Sciatic nerve (tissue), 2 donors: ENCODE results near the gene GPR162. TPM values are rescaled to one million over a fixed set of nuclear protein-coding genes. Genes with fewer than 3 reads are reported as not detected.

ENCODE experiments used
- ATAC-seq: fragments of 200-7000 bp; cut with Tn5 transposase; one replicate; pipeline ENCODE4 v1.9.1; 2020; ENCODE audit warnings: mild to moderate bottlenecking, moderate library complexity
- DNase-seq: peaks from one replicate; pipeline ENCODE4 v3.0.0-alpha.2; 2020; ENCODE audit warnings: low spot score
- intact Hi-C: fragments of 100-400 bp; cut with DNase I; formaldehyde crosslinking; loops from one replicate; pipeline ENCODE4 v1.14.2; 2022
- total RNA-seq: library from RNA; stranded (reverse); fragmentation: NEBNext Ultra II Directional; extraction: Animal tissue kit (Norgen Biotek cat#: 25700); gene quantifications from one replicate; pipeline ENCODE4 v1.2.1, GENCODE V29; 2021
- donor health status: DM: no; HTN: no; CAD: no.
- donor health status: DM: no; HTN: no; CAD: no.

GPR162 gene
- total RNA-seq, 1 donor from 2014 or later: 4.5 TPM

DNA sequence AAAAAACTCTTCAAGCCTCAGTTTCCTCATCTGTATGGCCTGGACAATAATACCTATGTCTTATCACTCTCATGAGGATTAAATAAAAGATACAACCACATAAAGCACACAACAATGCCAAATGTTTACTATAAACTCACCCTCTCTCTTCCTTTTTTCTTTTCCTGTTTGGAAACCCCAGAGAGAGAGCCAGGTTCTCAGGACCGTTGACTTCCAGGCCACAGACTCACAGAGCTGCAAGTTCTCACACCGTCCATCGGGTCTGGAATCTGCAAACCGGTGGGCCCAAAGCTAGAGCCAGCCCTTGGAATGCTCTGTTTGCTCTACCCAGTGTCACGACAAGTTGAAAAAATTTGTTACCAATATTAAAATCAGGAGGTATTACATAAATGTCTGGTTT is 36.9 kb upstream of the GPR162 start:
- intact Hi-C loops: no loop called here
- DNase-seq: no peak
- no peak for ATAC-seq

DNA sequence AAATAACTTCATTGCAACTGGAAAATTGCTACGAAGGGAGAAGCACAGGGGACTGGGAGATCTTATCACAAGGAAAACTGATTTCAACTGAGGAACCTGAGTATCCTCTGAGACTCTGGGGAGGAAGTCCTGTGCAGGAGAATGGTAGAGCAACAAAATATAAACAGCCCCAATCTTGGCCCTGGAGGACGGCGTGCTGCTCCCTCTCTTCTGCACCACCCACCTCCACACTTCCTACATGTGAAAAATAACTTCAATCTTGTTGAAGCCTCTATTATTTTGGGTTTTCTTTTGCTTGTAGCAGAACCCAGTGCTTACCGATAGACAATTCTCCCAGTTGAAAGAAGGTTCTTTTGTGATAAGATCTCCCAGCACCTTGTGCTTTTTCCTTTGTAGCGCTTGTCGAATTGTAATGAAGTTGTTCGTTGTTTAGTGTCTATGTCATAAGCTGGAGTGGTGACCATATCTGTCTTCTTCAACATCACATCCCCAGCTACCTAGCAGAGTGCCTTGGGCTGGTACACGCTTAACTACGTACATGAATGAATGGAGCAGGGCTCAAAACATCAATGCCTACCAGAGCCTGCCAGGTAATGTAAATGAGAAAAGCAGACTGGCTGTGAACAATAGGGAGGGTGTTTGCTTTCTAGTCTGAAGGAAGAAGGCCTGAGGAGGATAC is 35.1 kb upstream of the GPR162 start:
- DNase-seq (no peak), ATAC-seq (no peak)
- intact Hi-C loops: no loop called here

DNA sequence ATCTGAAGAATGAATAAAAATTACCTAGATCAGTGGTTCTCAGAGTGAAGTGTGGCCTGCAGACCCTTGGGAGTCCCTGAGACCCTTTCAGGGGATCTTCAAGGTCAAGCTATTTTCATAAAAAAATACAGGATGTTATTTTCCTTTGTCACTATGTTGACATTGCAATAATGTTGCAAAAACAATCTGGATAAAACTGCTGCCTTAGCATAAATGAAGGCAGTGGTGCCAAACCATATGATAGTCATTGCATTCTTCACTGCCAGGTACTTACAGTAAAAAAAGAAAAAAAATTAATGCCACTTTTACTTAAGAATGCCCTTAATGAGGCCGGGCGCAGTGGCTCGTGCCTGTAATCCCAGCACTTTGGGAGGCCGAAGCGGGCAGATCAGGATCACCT is 34.3 kb upstream of the GPR162 start:
- ATAC-seq (no peak), DNase-seq (no peak)

DNA sequence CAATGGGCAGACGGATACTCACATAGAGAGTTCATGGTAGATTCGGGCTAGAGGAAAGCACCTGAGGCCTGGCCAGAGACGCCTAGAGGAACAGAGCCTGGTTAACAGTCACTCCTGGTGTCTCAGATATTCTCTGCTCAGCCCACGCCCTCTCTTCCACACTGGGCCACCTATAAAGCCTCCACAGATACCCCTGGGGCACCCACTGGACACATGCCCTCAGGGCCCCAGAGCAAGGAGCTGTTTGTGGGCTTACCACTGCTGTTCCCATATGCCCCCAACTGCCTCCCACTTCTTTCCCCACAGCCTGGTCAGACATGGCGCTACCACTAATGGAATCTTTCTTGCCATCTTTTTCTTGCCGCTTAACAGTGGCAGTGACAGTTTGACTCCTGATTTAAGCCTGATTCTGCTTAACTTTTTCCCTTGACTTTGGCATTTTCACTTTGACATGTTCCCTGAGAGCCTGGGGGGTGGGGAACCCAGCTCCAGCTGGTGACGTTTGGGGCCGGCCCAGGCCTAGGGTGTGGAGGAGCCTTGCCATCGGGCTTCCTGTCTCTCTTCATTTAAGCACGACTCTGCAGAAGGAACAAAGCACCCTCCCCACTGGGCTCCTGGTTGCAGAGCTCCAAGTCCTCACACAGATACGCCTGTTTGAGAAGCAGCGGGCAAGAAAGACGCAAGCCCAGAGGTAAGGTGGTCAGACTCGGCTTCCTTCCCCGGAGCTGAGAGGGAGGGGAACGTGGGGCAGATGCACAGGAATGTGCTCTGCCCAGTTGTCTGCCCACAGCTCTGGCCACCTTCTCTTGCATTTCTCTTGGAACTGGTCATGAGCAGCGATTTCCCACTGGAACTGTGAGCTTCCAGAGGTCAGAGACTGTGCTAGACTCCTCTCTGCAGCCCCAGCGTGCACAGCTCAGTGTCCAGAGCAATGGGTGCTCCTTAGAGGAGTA is 32.4 kb upstream of the GPR162 start, which contains the start of gene CD4:
CD4 (plus strand) TSS at position 557 of the 953 bp plus-strand sequence. CDS start 10,611 bp downstream, outside the sequence.
- ATAC-seq: peak; percentile 77
- no peak for DNase-seq
- intact Hi-C loops: no loop called here

More for the DNA sequence above, 34.3 kb upstream of the GPR162 start:
- intact Hi-C loops: no loop called here

DNA sequence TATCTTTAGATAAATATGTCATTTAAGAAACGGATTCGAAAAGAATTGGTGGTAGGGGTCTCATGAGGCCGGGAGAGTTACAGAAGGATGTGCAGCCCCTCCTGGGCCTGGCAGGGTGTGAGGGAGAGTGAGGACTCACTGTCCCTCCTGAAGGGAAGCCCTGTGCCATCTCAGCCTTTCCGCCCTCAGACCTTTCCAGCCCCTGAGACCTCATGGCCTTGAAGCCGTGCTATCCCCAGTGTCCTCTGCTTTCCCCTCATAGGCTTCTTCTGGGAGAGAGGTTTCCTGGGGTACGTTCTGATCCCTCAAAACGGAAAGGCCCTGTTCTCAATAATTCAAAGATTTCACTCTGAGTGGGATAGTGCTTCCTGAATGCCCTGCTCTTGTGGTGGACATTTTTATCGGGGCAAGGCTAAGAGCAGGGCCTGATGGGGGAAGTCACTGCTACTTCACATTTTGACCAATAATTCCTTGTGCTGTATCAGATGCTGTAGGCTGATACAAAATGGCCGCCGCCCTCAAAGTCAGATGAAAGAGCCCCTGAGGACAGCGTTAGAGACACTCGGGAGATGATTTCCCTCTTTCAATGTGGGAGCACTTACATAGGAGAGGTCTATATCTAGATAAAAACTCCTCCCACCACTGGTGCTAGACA is 31.0 kb upstream of the GPR162 start:
- ATAC-seq (no peak), DNase-seq (no peak)
- intact Hi-C loops: no loop called here

DNA sequence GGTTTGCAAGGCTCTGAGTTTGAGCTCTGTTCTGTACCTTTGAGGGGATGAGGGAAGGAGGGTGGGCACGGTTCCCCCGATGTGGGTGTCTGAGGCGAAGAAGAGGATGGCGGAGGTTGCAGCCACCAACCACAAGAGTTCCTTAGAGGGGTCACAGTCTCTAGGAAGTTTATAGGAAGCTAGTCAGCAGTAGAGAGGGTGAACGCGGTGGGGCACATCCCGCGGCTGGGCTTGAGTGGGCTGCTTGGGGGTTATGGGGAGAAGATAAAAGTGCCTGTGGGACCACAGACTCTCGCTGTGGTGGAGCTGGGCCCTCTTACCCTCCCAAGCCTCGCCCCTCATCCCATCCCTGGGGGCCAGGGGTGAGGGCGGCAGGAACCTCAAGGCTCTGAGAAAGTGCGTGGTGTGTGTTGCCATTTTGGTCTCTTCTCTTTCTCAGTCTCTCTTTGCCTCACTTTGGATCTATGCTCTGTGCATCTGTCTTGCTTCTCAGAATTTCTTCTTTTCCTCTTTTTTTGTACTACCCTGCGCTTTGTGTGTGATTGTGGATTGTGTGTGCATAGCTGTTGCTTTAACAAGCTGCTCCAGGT is 29.6 kb upstream of the GPR162 start:
- intact Hi-C loops: no loop called here
- ATAC-seq (no peak), DNase-seq (no peak)

DNA sequence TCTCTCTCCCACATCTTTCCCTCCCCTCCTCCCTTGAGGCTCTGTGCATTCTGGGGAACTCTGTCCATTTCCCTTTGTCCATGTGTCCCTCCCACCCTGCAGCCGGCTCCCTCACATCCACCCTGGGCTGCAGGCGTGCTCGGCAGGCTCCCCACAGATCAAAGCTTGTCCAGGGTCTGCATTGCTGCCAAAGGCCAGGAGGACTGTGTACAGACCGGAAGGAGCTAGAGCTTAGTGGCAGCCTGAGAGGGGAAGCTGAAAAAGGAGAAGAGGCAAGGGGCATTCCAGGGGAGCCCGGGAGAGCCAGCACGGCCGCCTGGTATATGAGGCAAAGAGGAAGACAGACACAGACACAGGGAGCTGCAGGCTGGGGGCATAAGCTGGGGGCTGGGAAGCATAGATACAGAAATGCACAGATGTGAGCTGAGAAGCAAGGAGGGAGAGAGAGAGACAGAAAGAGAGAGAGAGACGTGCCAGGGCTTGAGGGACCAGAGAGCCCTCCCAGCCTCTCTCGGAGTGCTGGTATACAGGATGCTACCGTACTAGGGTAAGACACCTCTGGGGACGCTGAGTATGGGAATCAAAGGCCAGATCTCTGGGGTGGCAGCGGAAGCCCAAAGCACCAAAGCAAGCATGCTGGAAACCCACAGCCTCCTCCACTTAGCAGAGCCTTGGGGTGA is 29.0 kb upstream of the GPR162 start:
- intact Hi-C loops: no loop called here
- ATAC-seq (peak; percentile 78), DNase-seq (no peak)

DNA sequence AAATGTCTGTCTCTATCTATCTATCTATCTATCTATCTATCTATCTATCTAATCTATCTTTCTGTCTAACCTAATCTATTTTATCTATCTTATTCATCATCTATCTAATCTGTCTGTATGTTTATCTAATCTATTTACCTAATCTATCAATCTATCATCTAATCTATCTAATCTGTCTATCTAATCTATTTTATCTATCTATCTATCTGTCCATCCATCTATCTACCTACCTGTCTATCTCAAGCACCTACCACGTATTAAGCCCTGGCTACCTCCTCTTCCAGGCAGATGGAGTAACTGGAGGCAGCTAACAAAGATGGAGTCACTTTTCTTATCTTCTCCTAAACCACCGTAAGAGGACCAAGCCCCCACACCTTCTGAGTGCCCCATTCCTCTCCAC is 26.5 kb upstream of the GPR162 start:
- ATAC-seq (no peak), DNase-seq (no peak)
- intact Hi-C loops: no loop called here

DNA sequence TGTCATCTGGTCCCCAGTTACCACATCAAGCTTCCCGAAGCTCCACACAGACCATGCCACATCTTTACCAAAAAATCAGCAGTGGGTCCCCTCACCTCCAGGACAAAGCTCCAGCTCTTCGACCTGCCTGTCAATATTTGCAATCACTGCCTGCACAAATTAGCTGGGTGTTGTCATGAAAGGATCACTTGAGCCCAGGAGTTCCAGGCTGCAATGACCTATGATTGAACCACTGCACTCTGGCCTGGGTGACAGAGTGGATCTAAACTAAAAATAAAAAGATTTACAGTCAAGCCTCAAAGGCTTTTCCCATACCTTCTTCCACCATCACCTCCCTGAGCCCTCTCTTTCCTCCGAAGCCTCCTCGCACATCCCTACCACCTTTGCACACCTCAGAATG is 25.0 kb upstream of the GPR162 start:
- no peak for DNase-seq
- ATAC-seq: no peak
- intact Hi-C loops: no loop called here

DNA sequence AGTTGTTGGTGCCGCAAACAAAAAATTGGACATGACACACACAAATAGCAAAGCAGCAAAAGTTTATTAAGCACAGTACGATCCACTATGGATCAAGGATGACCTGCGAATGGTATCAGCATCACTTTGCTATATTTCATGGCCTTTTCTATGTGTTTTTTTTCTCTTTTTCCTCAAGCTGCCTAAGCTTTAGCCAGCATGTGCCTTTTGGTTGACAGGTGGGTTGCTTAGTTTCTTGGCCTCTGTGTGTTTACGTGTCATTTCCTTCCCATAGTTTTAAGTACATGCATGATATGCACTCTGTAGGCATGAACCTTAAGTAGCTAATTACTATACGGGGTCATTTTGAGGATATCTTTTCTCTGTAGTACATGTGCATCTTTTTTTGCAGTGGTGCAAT is 22.5 kb upstream of the GPR162 start:
- ATAC-seq (no peak), DNase-seq (no peak)
- intact Hi-C loops: no loop called here

DNA sequence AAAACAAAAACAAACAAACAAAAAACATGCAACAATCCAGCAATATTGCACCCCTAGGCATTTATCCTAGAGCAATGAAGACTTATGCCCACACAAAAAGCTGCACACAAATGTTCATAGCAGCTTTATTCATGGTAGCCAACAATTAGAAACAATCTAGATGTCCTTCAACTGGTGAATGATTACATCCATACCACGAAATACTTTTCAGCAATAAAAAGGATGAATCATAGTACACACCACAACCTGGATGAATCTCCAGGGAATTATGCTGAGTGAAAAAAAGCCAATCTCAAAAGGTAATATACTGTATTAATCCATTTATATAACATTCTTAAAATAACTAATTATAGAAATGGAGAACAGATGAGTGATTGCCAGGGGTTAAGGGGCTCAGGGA is 14.5 kb upstream of the GPR162 start:
- no peak for DNase-seq
- no peak for ATAC-seq
- intact Hi-C loops: no loop called here

DNA sequence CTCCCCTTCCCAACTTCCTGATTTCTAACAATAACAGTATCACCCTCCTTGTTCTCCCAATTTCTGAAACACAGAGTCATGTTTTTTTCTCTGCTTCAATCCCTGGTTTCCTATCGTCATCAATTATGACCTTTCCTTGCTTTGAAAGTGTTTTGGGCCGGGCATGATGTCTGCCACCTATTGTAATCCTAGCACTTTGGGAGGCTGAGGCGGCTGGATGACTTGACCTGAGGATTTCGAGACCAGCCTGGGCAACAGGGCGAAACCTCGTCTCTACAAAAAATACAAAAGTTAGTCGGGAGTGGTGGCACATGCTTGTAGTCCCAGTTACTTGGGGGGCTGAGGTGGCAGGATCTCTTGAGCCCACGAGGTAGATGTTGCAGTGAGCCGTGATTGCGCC is 12.6 kb upstream of the GPR162 start:
- no peak for DNase-seq
- no peak for ATAC-seq
- intact Hi-C loops: no loop called here

DNA sequence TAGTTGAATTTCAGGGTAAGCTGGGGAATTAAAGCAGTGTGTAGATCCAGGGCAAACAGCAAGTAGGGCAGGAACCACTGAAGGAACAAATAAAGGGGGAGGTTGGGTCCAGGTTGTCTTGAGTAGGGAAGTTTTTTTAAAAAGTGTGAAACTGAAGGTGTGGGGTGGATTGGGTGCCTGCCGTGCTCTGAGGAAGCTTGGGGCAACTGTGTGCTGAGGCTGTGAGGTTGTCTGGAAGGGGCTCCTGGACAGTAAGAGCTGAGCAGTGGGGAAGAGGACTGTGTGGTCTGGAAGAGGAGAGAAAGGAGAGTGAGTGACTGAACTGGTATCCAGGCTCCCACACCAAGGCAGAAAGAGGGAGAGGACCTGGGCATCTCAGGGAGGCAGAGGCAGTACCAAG is 10.9 kb upstream of the GPR162 start:
- intact Hi-C loops: no loop called here
- DNase-seq: no peak
- no peak for ATAC-seq

DNA sequence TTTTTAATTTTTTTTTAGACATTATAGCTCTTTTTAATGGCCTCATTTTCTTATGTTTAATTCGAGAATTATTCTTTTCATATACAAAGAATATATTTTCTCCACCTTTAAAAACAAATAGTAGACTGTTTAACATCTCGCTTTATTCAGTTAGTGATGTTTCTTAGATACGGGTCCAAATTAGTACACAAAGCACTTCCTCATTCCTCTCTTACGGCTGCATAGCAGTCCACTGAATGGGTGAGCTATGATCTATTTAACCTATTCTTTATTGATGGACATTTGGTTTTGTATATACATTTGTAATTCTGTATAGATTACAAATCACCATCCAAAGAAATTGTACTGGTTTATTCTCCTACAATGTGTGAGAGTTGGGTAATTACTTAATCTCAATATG is 8.3 kb upstream of the GPR162 start:
- no peak for DNase-seq
- no peak for ATAC-seq
- intact Hi-C loops: no loop called here

DNA sequence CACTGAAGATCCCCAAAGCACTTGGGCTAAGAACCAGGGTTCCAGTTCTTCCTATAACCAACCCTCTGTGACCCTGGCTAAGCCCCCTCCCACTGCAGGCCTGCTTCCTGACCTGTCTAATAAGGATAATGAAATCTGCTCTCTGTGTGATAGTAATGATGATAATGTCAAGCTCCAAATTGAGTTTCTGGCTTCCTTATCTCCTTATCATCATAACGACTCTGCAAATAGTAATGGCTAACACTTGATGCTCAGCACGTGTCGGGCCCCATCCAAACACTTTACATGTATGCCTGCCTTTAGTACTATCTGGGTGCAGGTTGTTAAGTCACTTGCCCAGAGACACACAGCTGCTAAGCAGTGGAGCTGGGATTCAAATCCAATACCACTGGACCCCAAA is 5.0 kb upstream of the GPR162 start:
- ATAC-seq: no peak
- no peak for DNase-seq
- intact Hi-C loops: no loop called here

DNA sequence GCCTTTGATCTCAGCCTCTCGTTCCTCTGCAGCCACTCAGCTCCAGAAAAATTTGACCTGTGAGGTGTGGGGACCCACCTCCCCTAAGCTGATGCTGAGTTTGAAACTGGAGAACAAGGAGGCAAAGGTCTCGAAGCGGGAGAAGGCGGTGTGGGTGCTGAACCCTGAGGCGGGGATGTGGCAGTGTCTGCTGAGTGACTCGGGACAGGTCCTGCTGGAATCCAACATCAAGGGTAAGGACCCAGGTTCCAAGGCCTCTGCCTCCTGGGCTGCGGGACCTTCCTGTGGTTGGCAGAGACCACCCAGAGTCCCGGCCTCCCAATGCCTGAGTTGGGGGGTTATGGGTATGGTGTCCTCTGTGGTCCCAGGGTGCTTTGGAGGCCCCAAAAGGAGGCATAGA is 4.5 kb upstream of the GPR162 start:
- DNase-seq (no peak), ATAC-seq (no peak)
- intact Hi-C loops: loop anchor here (1.0 kb wide), 1 partner anchor 41 kb away; no protein-coding TSS in a partner anchor

DNA sequence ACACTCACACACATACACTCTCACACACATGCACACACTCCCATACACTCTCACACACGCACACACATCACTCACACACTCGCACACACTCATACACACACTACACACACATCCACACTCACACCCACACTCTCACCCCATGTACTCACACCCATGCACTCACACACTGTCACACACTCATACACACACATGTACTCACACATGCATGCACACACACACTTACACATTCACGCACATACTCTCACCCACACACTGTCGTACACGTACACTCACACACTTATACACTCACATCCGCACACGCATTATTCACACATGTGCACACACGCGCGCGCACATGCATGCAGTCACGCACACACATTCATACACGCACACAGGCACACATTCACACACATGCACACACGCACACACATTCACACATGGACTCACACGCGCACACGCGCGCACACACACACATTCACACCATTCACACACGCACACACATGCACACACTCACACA is 3.9 kb upstream of the GPR162 start:
- ATAC-seq (no peak), DNase-seq (no peak)
- intact Hi-C loops: loop anchor here (1.0 kb wide), 1 partner anchor 41 kb away; no protein-coding TSS in a partner anchor

DNA sequence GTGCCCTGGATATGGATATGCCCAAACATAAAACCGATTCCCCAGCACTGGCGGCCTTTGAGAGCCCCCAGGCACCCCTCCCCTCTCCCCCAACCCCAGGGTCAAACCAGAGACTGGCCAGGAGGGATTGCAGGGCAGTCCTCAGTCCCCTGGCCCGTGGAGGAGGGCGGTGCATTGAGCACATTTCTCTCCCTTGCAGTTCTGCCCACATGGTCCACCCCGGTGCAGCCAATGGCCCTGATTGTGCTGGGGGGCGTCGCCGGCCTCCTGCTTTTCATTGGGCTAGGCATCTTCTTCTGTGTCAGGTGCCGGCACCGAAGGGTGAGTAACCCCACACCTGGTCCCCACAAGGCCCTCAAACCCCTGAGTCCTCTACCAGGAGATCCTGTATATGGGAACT is 3.4 kb upstream of the GPR162 start:
- no peak for DNase-seq
- intact Hi-C loops: no loop called here
- ATAC-seq: no peak

DNA sequence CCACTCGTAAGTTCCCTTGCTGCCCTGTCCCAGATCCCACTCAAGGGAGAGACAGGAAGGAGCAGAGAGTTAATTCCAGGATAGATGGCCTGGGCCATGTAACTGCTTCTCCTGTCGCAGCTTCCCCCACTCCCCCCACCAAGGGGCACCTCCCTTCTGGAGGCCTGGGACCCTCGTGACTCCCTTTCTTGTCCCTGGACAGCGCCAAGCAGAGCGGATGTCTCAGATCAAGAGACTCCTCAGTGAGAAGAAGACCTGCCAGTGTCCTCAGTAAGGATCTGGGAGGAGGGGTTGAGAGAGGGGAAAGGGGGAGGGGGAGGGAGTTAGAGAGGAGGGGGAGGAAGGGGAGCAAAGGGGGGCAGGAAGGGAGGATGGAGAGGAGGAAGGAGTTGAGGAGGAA is 3.0 kb upstream of the GPR162 start:
- DNase-seq: no peak
- intact Hi-C loops: no loop called here
- ATAC-seq: no peak
